H1 (cell line): ENCODE results near the gene PEAK1.

Experiments
- CHD2 ChIP-seq: IDR thresholded peaks from 2 replicates; pipeline ENCODE4 v1.6.1; 2012; ENCODE audit warnings: low read length, improper control_type of control experiment
- CTCF ChIP-seq, 3 experiments: IDR thresholded peaks; 1 replicate in 2 of 3; 2 replicates in 1 of 3; pipeline versions ENCODE4 v1.5.1 to v1.6.1; 2011; ENCODE audit warnings: low read length in 3 of 3, mild to moderate bottlenecking in 3 of 3, inconsistent platforms in 2 of 3, low read depth in 1 of 3, moderate library complexity in 1 of 3; ENCODE audit not compliant: insufficient read depth in 1 of 3; ENCODE audit errors: control extremely low read depth in 1 of 3
- EP300 ChIP-seq, 2 experiments: IDR thresholded peaks; 1 replicate in 1 of 2; 2 replicates in 1 of 2; pipeline ENCODE4 v1.6.1; 2011 to 2012; ENCODE audit warnings: low read depth in 2 of 2, low read length in 2 of 2, mild to moderate bottlenecking in 2 of 2, borderline replicate concordance in 1 of 2, inconsistent platforms in 1 of 2, moderate library complexity in 1 of 2
- GABPA ChIP-seq: IDR thresholded peaks from 2 replicates; pipeline ENCODE4 v1.6.1; 2011; ENCODE audit warnings: mild to moderate bottlenecking, low read length, moderate library complexity, borderline replicate concordance; ENCODE audit not compliant: insufficient read depth
- HDAC6 ChIP-seq: IDR thresholded peaks from one replicate; pipeline ENCODE4 v1.7.1; 2012; ENCODE audit warnings: low read depth, mild to moderate bottlenecking, inconsistent platforms, low read length, moderate library complexity
- MAX ChIP-seq: IDR thresholded peaks from 2 replicates; pipeline ENCODE4 v1.6.1; 2012; ENCODE audit warnings: inconsistent platforms
- POLR2A ChIP-seq, 2 experiments: IDR thresholded peaks; 1 replicate in 1 of 2; 2 replicates in 1 of 2; pipeline ENCODE4 v1.6.1; 2011; ENCODE audit warnings: low read depth in 2 of 2, low read length in 2 of 2, mild to moderate bottlenecking in 2 of 2; ENCODE audit errors: control extremely low read depth in 1 of 2
- POLR2AphosphoS5 ChIP-seq: IDR thresholded peaks from 2 replicates; pipeline ENCODE4 v1.6.1; 2011; ENCODE audit warnings: low read depth, low read length
- RAD21 ChIP-seq, 2 experiments: IDR thresholded peaks in 1 of 2; conservative IDR thresholded peaks in 1 of 2; 2 replicates each; pipeline ENCODE4 v1.6.1; 2011; ENCODE audit warnings: low read depth in 2 of 2, low read length in 2 of 2, improper control_type of control experiment in 1 of 2, inconsistent platforms in 1 of 2, mild to moderate bottlenecking in 1 of 2, moderate library complexity in 1 of 2
- TCF12 ChIP-seq: IDR thresholded peaks from 2 replicates; pipeline ENCODE4 v1.6.1; 2011; ENCODE audit warnings: low read depth, mild to moderate bottlenecking, low read length
- USF2 ChIP-seq: IDR thresholded peaks from 2 replicates; pipeline ENCODE4 v1.6.1; 2011; ENCODE audit warnings: low read length, improper control_type of control experiment
- YY1 ChIP-seq: IDR thresholded peaks from 2 replicates; pipeline ENCODE4 v1.6.1; 2011; ENCODE audit warnings: low read depth, mild to moderate bottlenecking, low read length

DNA sequence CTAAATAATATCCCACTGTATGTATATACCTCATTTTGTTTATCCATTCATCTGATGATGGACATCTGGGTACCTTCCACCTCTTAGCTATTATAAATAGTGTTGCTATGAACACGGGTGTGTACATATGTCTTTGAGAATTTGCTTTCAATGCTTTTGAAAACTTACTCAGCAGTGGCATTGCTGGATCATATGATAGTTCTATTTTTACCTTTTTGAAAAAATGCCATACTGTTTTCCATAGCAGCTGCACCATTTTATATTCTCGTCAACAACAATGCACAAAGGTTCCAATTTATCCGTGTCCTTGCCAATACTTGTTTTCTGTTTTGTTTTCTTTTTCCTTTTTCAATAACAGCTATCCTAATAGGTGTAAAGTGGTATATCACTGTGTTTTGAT lies 77.1 kb downstream of the PEAK1 start:
- TF ChIP-seq EP300 (IDR thresholded peaks at IDR 0.05; ENCODE audit: borderline replicate concordance in 1 of 2, low read depth in 2 of 2, low read length in 2 of 2) (no peak), CTCF (IDR thresholded peaks at IDR 0.05; ENCODE audit: control extremely low read depth in 1 of 3, insufficient read depth in 1 of 3, low read depth in 1 of 3, low read length in 3 of 3) (no peak), POLR2A (IDR thresholded peaks at IDR 0.05; ENCODE audit: control extremely low read depth in 1 of 2, low read depth in 2 of 2, low read length in 2 of 2) (no peak), GABPA (no peak), CHD2 (no peak), HDAC6 (no peak), USF2 (no peak), RAD21 (IDR thresholded peaks at IDR 0.05 in 1 of 2, conservative IDR thresholded peaks at IDR 0.05 in 1 of 2; ENCODE audit: low read depth in 2 of 2, low read length in 2 of 2) (no peak), YY1 (no peak), TCF12 (no peak), POLR2AphosphoS5 (no peak), MAX (no peak)
